Adrenal gland (tissue), 5 donors: ENCODE measurements around the gene INO80.

ENCODE experiments used
- CTCF ChIP-seq, 6 experiments: fragments of 450-650 bp in 4 of 6; fragments of 200-600 bp in 2 of 6; sonication (generic) in 1 of 6; IDR thresholded peaks; 1 replicate in 5 of 6; 2 replicates in 1 of 6; pipeline versions ENCODE4 v1.5.1 to v1.8.0; 2016 to 2021; ENCODE audit warnings: antibody characterized with exemption in 6 of 6, mild to moderate bottlenecking in 2 of 6, moderate library complexity in 1 of 6
- POLR2A ChIP-seq, 2 donors: fragments of 450-650 bp; IDR thresholded peaks; one replicate each; pipeline ENCODE4 v1.6.1; 2017; ENCODE audit warnings: antibody characterized with exemption in 2 of 2, mild to moderate bottlenecking in 2 of 2, moderate library complexity in 1 of 2
- donor health status: DM: no; HTN: no; CAD: no.

- TF ChIP-seq CTCF (IDR thresholded peaks at IDR 0.05) (no peak), POLR2A (IDR thresholded peaks at IDR 0.05) (no peak)
Measured at GRCh38 chr15:41080144-41080543, 35.9 kb downstream of the INO80 start.
